Left forelimb (tissue), 1 donor: ENCODE results near the gene TCEAL2.
"Not testable (repeated sequence)": the region's sequence is repeated elsewhere in the genome, so short reads cannot be mapped to it uniquely, and the experiment has no call there.

ENCODE experiments used
- DNase-seq: peaks from one replicate; pipeline ENCODE4 v3.0.0-alpha.2; 2018; ENCODE audit warnings: low spot score

The TCEAL2 gene

GRCh38 chrX:102125436-102125835 lies at the start of gene TCEAL2:
Gene TCEAL2, plus strand, starts transcription at chrX:102125679. Its CDS starts 1,152 bp downstream, at chrX:102126831.
- DNase-seq = not testable (repeated sequence)

- no peak for DNase-seq
Observed at GRCh38 chrX:102077426-102077825, 48.1 kb upstream of the TCEAL2 start.

- DNase-seq = no peak
Observed at GRCh38 chrX:102085706-102086105, 39.8 kb upstream of the TCEAL2 start.

- no peak for DNase-seq
Observed at GRCh38 chrX:102113367-102113766, 12.1 kb upstream of the TCEAL2 start.

GRCh38 chrX:102115748-102116147 lies 9.7 kb upstream of the TCEAL2 start:
- DNase-seq = no peak

GRCh38 chrX:102125014-102125413 lies 465 bp upstream of the TCEAL2 start:
- not testable (repeated sequence) for DNase-seq

- DNase-seq = not testable (repeated sequence)
Observed at GRCh38 chrX:102126080-102126818, 770 bp downstream of the TCEAL2 start.

- no peak for DNase-seq
Observed at GRCh38 chrX:102126863-102127262, 1.4 kb downstream of the TCEAL2 start.

GRCh38 chrX:102129473-102129872 lies 4.0 kb downstream of the TCEAL2 start:
- DNase-seq = no peak

- DNase-seq = no peak
Observed at GRCh38 chrX:102138064-102138463, 12.6 kb downstream of the TCEAL2 start.

GRCh38 chrX:102140876-102141275 lies 15.4 kb downstream of the TCEAL2 start:
- DNase-seq = not testable (repeated sequence)

GRCh38 chrX:102141631-102142030 lies 16.2 kb downstream of the TCEAL2 start:
- DNase-seq = not testable (repeated sequence)

GRCh38 chrX:102142274-102142673 lies 16.8 kb downstream of the TCEAL2 start, which contains the start of gene TCEAL6:
Gene TCEAL6, minus strand, starts transcription at chrX:102142481.
- not testable (repeated sequence) for DNase-seq

- DNase-seq = no peak
Observed at GRCh38 chrX:102154218-102154860, 28.9 kb downstream of the TCEAL2 start.

GRCh38 chrX:102154900-102155805 lies 29.7 kb downstream of the TCEAL2 start:
- no peak for DNase-seq

GRCh38 chrX:102155806-102156179 lies 30.3 kb downstream of the TCEAL2 start, which contains the start of gene BEX5:
Gene BEX5, minus strand, starts transcription at chrX:102155977. Its CDS starts 1,712 bp downstream, at chrX:102154265.
- DNase-seq = no peak
